ENCODE data around the gene ACSS3.
"Not testable (repeated sequence)": the region's sequence is repeated elsewhere in the genome, so short reads cannot be mapped to it uniquely, and the experiment has no call there.

The ACSS3 gene

DNA sequence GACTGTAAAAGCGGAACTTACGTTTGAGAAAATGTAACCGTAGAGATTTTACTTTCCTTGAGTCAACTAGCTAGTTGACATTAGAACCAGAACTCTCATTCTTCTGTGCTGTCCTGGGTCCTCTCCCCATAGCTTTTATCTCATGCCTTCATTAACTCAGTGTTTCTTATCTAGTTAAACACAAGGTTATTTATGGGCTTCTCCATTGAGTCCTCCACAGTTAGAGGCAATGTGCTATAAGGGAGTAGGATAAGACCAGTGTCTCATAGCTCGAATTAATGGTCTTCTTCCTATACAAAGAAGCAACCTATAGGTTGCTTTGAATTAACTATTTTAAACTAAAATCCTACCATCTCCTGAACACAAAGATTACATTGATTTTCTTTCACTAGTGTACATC lies 129.8 kb downstream of the ACSS3 start:
- Histone ChIP-seq H3K36me3 (ENCODE audit: low read length) (no peaks in the 10 kb centered on the region), H3K4me2 (ENCODE audit: low read depth, low read length, poor library complexity, severe bottlenecking) (no peak overlapping the region), H3K9ac (ENCODE audit: low read length) (no peak overlapping the region), H3K27me3 (ENCODE audit: low read length) (no peaks in the 10 kb centered on the region), H3K4me3 (ENCODE audit: insufficient read depth, low read length, poor library complexity, severe bottlenecking) (no peak overlapping the region), H3K79me2 (ENCODE audit: insufficient read depth, low read length) (no peaks in the 10 kb centered on the region), H3F3A (ENCODE audit: insufficient read depth) (no peaks in the 10 kb centered on the region), H2AFZ (ENCODE audit: low read depth, low read length, severe bottlenecking) (no peak overlapping the region), H3K27ac (ENCODE audit: low read depth, low read length) (no peak overlapping the region), H3K9me2 (replicated peaks; ENCODE audit: insufficient read depth, low read length) (no peaks in the 10 kb centered on the region), H4K20me1 (ENCODE audit: low read depth, low read length) (no peaks in the 10 kb centered on the region), H3K9me3 (ENCODE audit: insufficient read depth, low read length) (no peaks in the 10 kb centered on the region)
- TF ChIP-seq, protein P1, sequence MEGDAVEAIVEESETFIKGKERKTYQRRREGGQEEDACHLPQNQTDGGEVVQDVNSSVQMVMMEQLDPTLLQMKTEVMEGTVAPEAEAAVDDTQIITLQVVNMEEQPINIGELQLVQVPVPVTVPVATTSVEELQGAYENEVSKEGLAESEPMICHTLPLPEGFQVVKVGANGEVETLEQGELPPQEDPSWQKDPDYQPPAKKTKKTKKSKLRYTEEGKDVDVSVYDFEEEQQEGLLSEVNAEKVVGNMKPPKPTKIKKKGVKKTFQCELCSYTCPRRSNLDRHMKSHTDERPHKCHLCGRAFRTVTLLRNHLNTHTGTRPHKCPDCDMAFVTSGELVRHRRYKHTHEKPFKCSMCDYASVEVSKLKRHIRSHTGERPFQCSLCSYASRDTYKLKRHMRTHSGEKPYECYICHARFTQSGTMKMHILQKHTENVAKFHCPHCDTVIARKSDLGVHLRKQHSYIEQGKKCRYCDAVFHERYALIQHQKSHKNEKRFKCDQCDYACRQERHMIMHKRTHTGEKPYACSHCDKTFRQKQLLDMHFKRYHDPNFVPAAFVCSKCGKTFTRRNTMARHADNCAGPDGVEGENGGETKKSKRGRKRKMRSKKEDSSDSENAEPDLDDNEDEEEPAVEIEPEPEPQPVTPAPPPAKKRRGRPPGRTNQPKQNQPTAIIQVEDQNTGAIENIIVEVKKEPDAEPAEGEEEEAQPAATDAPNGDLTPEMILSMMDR (IDR thresholded peaks at IDR 0.05; ENCODE audit: insufficient read depth, low read length, poor library complexity, severe bottlenecking) = no peak
- no peak for TF ChIP-seq EZH2phosphoT487 (conservative IDR thresholded peaks at IDR 0.05; ENCODE audit: low read length)

GRCh38 chr12:81208187-81208911 lies 130.5 kb downstream of the ACSS3 start:
- Histone ChIP-seq H2AFZ (ENCODE audit: low read depth, low read length, severe bottlenecking) (no peak overlapping the region), H3F3A (ENCODE audit: insufficient read depth) (no peaks in the 10 kb centered on the region), H3K27ac (ENCODE audit: low read depth, low read length) (no peak overlapping the region), H3K9me2 (replicated peaks; ENCODE audit: insufficient read depth, low read length) (no peaks in the 10 kb centered on the region), H3K9ac (ENCODE audit: low read length) (no peak overlapping the region), H3K9me3 (ENCODE audit: insufficient read depth, low read length) (no peaks in the 10 kb centered on the region), H3K36me3 (ENCODE audit: low read length) (no peaks in the 10 kb centered on the region), H3K79me2 (ENCODE audit: insufficient read depth, low read length) (no peaks in the 10 kb centered on the region), H3K4me3 (ENCODE audit: insufficient read depth, low read length, poor library complexity, severe bottlenecking) (no peak overlapping the region), H4K20me1 (ENCODE audit: low read depth, low read length) (no peaks in the 10 kb centered on the region), H3K27me3 (ENCODE audit: low read length) (no peaks in the 10 kb centered on the region), H3K4me2 (ENCODE audit: low read depth, low read length, poor library complexity, severe bottlenecking) (no peak overlapping the region)
- TF ChIP-seq, protein P1 (IDR thresholded peaks at IDR 0.05; ENCODE audit: insufficient read depth, low read length, poor library complexity, severe bottlenecking) = no peak
- TF ChIP-seq EZH2phosphoT487 (conservative IDR thresholded peaks at IDR 0.05; ENCODE audit: low read length) = no peak

- Histone ChIP-seq H3K4me2 (ENCODE audit: low read depth, low read length, poor library complexity, severe bottlenecking) (no peak overlapping the region), H3K9me3 (ENCODE audit: insufficient read depth, low read length) (no peaks in the 10 kb centered on the region), H3K36me3 (ENCODE audit: low read length) (no peaks in the 10 kb centered on the region), H4K20me1 (ENCODE audit: low read depth, low read length) (no peaks in the 10 kb centered on the region), H3K79me2 (ENCODE audit: insufficient read depth, low read length) (no peaks in the 10 kb centered on the region), H3K9me2 (replicated peaks; ENCODE audit: insufficient read depth, low read length) (no peaks in the 10 kb centered on the region), H3K4me3 (ENCODE audit: insufficient read depth, low read length, poor library complexity, severe bottlenecking) (no peak overlapping the region), H3K27me3 (ENCODE audit: low read length) (no peaks in the 10 kb centered on the region), H3K27ac (ENCODE audit: low read depth, low read length) (no peak overlapping the region), H2AFZ (ENCODE audit: low read depth, low read length, severe bottlenecking) (no peak overlapping the region), H3K9ac (ENCODE audit: low read length) (no peak overlapping the region), H3F3A (ENCODE audit: insufficient read depth) (no peaks in the 10 kb centered on the region)
- TF ChIP-seq, protein P1 (IDR thresholded peaks at IDR 0.05; ENCODE audit: insufficient read depth, low read length, poor library complexity, severe bottlenecking) = no peak
- TF ChIP-seq EZH2phosphoT487 (conservative IDR thresholded peaks at IDR 0.05; ENCODE audit: low read length) = no peak
Measured at GRCh38 chr12:81209012-81209411, 131.1 kb downstream of the ACSS3 start.

DNA sequence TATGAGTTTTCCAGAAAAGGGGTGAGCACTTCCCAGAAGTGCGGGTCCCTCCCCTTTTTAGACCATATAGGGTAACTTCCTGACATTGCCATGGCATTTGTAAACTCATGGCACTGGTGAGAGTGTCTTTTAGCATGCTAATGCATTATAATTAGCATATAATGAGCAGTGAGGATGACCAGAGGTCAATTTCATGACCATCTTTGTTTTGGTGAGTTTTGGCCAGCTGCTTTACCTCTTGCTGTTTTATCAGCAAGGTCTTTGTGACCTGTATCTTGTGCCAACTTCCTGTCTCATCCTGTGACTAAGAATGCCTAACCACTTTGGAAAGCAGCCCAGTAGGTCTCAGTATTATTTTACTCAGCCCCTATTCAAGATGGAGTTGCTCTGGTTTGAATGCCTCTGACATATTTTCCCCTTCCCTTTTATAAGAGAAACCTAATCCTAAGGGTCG lies 131.9 kb downstream of the ACSS3 start:
- not testable (repeated sequence) for H3F3A ChIP-seq (ENCODE audit: insufficient read depth); H3K9me2 ChIP-seq (replicated peaks; ENCODE audit: insufficient read depth, low read length); H3K9me3 ChIP-seq (ENCODE audit: insufficient read depth, low read length); H4K20me1 ChIP-seq (ENCODE audit: low read depth, low read length); H3K36me3 ChIP-seq (ENCODE audit: low read length); H3K79me2 ChIP-seq (ENCODE audit: insufficient read depth, low read length); H3K27ac ChIP-seq (ENCODE audit: low read depth, low read length); H3K9ac ChIP-seq (ENCODE audit: low read length); H3K27me3 ChIP-seq (ENCODE audit: low read length); H3K4me3 ChIP-seq (ENCODE audit: insufficient read depth, low read length, poor library complexity, severe bottlenecking); H2AFZ ChIP-seq (ENCODE audit: low read depth, low read length, severe bottlenecking); H3K4me2 ChIP-seq (ENCODE audit: low read depth, low read length, poor library complexity, severe bottlenecking)

All from SU-DHL-6 (cell line).